ENCODE data around the gene OBSL1.

OBSL1 gene

GRCh38 chr2:219552382-219553167 lies 18.8 kb downstream of the OBSL1 start:
- in situ Hi-C loops (cut with MboI; ENCODE audit: low sequenced_read_pairs): no loop called here

- in situ Hi-C loops (cut with MboI; ENCODE audit: low sequenced_read_pairs): no loop called here
These were observed 19.6 kb downstream of the OBSL1 start for GRCh38 chr2:219551441-219552381.

DNA sequence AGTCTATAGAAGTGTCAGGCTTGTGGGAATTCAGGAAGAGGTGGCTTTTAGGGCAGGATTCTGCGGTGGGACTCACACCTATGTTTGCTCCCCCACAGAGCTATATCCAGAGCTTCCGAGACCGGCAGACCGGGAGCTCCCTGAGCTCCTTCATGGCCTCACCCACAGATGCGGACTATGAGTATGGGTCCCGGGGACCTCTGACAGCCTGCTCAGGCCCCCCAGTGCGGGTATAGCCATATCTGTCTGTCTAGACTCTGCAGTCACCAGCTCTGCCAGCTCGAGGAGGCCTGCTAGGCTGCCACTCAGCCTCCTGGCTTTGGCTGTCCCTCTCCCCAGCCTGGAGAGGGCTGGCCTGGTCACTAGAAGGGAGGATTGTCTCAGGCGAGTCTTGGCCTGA lies 21.7 kb downstream of the OBSL1 start:
- in situ Hi-C loops (cut with MboI; ENCODE audit: low sequenced_read_pairs): loop anchor here (10.0 kb wide), 1 partner anchor 95 kb away; no protein-coding TSS in a partner anchor

GRCh38 chr2:219548990-219549389 lies 22.3 kb downstream of the OBSL1 start:
- in situ Hi-C loops (cut with MboI; ENCODE audit: low sequenced_read_pairs): loop anchor here (10.0 kb wide), 1 partner anchor 96 kb away; no protein-coding TSS in a partner anchor

DNA sequence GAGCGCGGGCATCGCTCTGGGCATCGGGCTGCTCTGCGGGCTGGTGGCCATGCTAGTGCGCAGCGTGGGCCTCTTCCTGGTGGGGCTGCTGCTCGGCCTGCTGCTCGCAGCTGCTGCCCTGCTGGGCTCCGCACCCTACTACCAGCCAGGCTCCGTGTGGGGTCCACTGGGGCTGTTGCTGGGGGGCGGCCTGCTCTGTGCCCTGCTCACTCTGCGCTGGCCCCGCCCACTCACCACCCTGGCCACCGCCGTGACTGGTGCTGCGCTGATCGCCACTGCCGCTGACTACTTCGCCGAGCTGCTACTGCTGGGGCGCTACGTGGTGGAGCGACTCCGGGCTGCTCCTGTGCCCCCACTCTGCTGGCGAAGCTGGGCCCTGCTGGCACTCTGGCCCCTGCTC lies 23.7 kb downstream of the OBSL1 start:
- in situ Hi-C loops (cut with MboI; ENCODE audit: low sequenced_read_pairs): loop anchor here (10.0 kb wide), 1 partner anchor 97 kb away; no protein-coding TSS in a partner anchor

- in situ Hi-C loops (cut with MboI; ENCODE audit: low sequenced_read_pairs): loop anchor here (10.0 kb wide), 1 partner anchor 99 kb away; no protein-coding TSS in a partner anchor
These were observed 25.4 kb downstream of the OBSL1 start for GRCh38 chr2:219545943-219546352.

DNA sequence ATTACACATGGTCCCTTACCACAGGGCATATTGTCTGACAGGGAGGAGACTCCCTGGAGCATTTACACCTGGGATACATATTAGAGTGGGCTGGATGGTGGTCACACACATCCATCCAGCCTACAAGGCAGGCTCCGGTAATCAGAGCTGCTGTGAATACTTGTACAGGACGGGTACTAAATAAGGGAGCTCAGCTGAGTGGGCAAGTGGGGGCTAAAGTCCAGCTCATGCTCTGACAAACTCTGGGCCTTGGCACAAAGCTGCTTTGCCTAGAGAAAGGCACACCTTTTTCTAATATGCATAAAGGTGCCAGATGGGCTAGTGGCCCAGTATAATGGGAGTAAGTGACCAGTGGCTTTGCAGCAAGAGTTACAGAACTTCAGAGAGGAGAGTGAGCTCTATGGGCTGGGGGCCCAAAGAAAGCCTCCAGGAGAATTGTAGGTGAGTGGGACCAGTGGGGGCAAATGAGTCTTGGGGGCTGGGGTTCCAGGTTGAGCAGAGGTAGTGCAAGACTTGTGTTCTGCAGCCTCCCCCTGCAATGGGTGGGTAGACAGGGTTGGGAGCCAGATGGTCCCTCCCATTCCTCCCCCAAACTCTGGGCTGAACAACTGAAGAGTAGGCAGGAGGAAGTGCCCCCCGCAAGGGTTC lies 25.9 kb downstream of the OBSL1 start:
- in situ Hi-C loops (cut with MboI; ENCODE audit: low sequenced_read_pairs): loop anchor here (10.0 kb wide), 1 partner anchor 99 kb away; no protein-coding TSS in a partner anchor

DNA sequence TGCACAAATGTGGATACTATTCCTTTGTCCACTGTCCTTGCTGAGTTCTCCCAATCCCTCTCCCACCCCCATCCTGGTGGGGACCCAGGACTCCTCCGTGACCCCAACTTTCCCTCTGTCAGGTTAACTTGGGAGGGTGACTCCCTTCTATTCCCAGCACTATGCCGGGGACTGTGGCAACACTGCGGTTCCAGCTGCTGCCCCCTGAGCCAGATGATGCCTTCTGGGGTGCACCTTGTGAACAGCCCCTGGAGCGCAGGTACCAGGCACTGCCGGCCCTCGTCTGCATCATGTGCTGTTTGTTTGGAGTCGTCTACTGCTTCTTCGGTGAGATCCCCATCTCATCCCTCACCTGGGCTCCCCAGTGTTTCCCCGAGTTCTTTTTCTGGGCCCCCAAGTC lies 26.8 kb downstream of the OBSL1 start:
- in situ Hi-C loops (cut with MboI; ENCODE audit: low sequenced_read_pairs): loop anchor here (10.0 kb wide), 1 partner anchor 100 kb away; no protein-coding TSS in a partner anchor

GRCh38 chr2:219543596-219544358 lies 27.6 kb downstream of the OBSL1 start, which contains the start of the genes CHPF and TMEM198:
Gene CHPF, minus strand, starts transcription at chr2:219543809. Its CDS starts 271 bp downstream, at chr2:219543538.
Gene TMEM198, plus strand, starts transcription at chr2:219544028. Its CDS starts 700 bp downstream, at chr2:219544728.
- in situ Hi-C loops (cut with MboI; ENCODE audit: low sequenced_read_pairs): loop anchor here (10.0 kb wide), 1 partner anchor 101 kb away; no protein-coding TSS in a partner anchor

GRCh38 chr2:219542931-219543595 lies 28.3 kb downstream of the OBSL1 start:
- in situ Hi-C loops (cut with MboI; ENCODE audit: low sequenced_read_pairs): loop anchor here (10.0 kb wide), 1 partner anchor 102 kb away; no protein-coding TSS in a partner anchor

- in situ Hi-C loops (cut with MboI; ENCODE audit: low sequenced_read_pairs): loop anchor here (10.0 kb wide), 1 partner anchor 103 kb away; no protein-coding TSS in a partner anchor
These were observed 29.6 kb downstream of the OBSL1 start for GRCh38 chr2:219541611-219542180.

- in situ Hi-C loops (cut with MboI; ENCODE audit: low sequenced_read_pairs): loop anchor here (10.0 kb wide), 1 partner anchor 104 kb away; no protein-coding TSS in a partner anchor
These were observed 30.4 kb downstream of the OBSL1 start for GRCh38 chr2:219540784-219541504.

DNA sequence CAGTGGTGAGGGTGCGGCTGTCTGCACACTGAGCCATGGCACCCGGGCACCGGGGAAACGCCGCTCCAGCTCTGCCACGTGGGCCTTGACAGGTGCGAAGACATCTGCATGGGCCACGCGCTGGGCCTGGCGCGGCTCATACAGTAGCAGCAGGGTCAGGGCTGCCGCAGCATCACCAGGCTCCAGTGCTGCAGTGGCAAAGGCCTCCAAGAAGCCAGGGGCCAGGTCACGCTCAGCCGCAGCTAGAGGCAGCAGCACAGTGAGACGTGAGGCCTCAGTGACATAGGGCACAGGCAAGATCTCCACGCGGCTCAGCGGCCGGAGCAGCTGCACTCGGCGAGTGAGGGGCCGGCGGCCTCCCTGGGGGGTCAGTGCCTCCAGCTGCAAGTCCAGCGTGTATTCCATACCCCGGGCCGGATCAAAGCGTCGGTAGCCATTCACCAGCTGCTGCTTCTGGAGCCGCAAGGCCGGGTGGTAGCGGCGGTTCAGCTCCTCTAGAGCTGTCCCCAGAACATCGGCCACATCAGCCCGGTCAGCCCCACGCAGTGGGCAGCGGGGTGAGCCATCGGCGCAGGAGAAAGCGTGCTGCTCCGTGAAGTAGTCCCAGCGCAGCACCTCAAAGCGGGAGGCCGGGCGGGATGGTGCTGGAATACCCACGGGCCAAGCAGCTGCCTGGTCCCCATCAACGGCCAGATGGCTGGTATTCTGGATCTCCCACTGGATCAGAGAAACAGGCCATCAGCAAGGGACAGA lies 31.2 kb downstream of the OBSL1 start:
- in situ Hi-C loops (cut with MboI; ENCODE audit: low sequenced_read_pairs): loop anchor here (10.0 kb wide), 1 partner anchor 105 kb away; no protein-coding TSS in a partner anchor

GRCh38 chr2:219538956-219539788 lies 32.2 kb downstream of the OBSL1 start:
- in situ Hi-C loops (cut with MboI; ENCODE audit: low sequenced_read_pairs): no loop called here

DNA sequence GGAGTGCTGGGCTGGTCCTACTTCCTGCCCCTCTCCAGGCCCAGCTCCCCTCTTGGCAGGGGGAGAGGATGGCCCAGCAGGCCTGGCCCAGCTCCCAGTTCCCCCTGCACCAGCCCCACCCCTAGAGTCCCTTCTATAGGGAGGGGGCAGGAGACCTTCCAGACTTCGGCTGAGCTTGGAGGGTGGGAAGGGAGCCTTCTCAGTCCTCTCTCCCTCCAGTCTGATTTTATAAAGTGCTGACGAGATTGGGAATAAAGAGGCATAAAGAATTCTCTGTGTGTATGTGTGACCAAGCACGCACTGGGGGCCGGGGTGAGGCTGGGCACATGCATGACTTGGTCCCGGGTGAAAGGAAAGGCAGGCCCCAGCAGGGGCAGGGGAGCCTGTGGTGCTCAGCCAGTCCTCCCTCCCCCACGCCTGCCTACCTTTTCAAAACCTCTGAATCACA lies 32.8 kb downstream of the OBSL1 start:
- in situ Hi-C loops (cut with MboI; ENCODE audit: low sequenced_read_pairs): no loop called here
